ENCODE measurements around the gene WDR38. TPM values are rescaled to one million over a fixed set of nuclear protein-coding genes. Genes with fewer than 3 reads are reported as not detected.

WDR38 gene
- total RNA-seq: not detected

GRCh38 chr9:124852829-124853531 is at the start of gene WDR38:
Gene WDR38 (plus strand): TSS chr9:124853460. CDS start chr9:124853532, 72 bp downstream.

GRCh38 chr9:124861342-124862229 is 8.3 kb downstream of the WDR38 start, which contains the start of the genes ARPC5L and RPL35:
Gene ARPC5L (plus strand): TSS chr9:124862130. CDS start chr9:124869291, 7,161 bp downstream.
Gene RPL35 (minus strand): TSS chr9:124861957. CDS start chr9:124861912, 45 bp downstream.

Small RNA genes within 50 kb of the gene (small RNA-seq; reads per million reads assigned to genes)
- 0 to 0.06 reads per million in 2 donors for gene RNU4-82P

Other genes starting within 250 kb of the WDR38 start
- 1 to 10 TPM in 1 of 2 donors, under 1 TPM in 1; 0.69 to 2.7 TPM for gene NR6A1, start 82.1 kb upstream of the WDR38 start, total RNA-seq
- gene OLFML2A, start 76.3 kb upstream of the WDR38 start, total RNA-seq: under 1 TPM; under 0.01 to 1.00 TPM
- 1,000 to 10,000 TPM; 1,693 to 2,263 TPM for gene RPL35, start 8.5 kb downstream of the WDR38 start, total RNA-seq
- 10 to 100 TPM; 10.3 to 24.6 TPM for gene ARPC5L, start 8.7 kb downstream of the WDR38 start, total RNA-seq
- 10 to 100 TPM; 11.4 to 11.7 TPM for gene GOLGA1, start 87.6 kb downstream of the WDR38 start, total RNA-seq

Measured in melanocyte of skin (primary cell).